Stromal cell of bone marrow (primary cell): Measurements from ENCODE around the gene NAIF1.
"Not testable (repeated sequence)": the region's sequence is repeated elsewhere in the genome, so short reads cannot be mapped to it uniquely, and the experiment has no call there.

ENCODE experiments used
- DNase-seq: peaks from one replicate; pipeline ENCODE4 v3.0.0-alpha.2; 2012; ENCODE audit warnings: low read depth

Gene NAIF1

DNA sequence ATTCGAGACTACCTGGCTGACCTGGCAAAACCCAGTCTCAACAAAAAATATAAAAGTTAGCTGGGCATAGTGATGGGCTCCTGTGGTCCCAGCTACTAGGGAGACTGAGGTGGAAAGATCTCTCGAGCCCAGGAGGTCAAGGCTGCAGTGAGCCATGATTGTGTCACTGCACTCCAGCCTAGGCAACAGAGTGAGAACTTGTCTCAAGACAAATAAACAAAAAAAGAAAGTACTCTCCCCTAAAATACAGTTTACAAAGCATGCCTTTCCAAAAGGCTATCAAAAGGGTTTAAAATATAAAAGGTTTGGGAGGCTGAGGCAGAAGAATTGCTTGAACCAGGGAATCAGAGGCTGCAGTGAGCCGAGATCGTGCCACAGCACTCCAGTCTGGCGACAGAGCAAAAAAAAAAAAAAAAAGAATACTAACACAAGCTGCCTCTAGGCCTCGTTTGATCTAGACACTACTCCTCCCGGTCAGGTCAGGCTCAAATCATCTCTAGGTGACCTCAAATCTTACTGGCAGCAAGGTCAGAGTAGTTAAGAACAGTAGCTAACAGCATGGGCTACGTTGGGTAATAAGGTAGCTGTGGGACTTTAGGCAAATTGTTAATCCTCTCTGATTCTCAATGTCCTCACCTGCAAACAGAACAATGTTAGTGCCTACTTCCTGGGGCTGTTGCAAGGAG, 9.3 kb downstream of the NAIF1 start:
- DNase-seq, result no peak

DNA sequence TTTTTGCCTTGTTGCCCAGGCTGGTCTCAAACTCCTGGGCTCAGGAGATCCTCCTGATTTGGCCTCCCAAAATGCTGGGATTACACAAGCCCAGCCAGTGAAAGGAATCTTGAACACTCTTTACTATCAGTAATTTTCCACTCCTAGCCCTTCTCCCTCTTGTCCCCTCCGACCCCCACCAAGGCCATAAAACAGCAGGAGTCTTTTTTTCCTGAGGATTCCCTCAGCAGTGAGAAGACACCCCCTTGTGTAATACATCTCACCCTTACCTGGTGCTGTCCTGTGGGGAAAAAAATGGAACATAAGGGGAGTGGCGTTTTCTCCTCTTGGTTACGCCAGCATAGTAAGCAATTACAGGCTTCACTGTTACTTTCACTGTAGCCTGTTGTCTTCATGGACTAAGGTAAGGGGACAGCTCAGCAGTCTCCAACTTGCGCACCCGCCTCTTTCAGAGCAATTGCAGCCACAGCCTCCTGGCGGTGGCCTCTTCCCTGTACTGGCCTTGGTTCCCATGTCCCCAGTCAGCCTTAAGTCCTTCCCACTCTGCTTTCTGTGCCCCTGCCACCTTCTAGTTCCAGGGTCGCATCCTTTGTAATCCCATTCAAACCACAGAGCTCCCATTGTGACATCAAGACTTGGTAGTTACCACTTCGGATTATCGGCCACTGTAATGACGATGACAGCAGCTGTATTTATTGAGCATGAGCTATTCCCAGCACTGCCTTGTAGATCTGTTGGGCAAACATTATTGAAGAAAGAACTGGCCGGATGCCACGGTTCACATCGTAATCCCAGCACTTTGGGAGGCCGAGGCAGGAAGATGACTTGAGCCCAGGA, 10.0 kb downstream of the NAIF1 start:
- no peak for DNase-seq

DNA sequence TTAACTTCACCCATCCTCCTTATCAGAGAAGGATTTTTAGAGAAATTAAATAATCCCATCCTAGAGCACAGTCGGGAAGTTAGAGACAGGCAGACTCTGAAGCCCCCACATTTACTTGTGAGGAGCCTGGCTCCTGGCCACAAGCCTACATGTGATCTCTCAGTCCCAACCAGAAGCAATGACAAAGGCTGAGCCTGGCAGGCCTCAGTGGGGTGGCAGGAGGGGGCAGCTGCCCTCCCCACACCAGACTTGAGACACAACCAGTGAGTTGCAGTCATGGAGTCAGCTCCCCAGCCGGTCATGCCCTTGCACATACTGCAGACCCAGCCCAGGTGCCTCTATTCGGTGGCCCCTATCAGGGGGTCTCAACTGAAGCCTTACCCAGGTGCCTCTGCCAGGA, 11.0 kb downstream of the NAIF1 start:
- no peak for DNase-seq

DNA sequence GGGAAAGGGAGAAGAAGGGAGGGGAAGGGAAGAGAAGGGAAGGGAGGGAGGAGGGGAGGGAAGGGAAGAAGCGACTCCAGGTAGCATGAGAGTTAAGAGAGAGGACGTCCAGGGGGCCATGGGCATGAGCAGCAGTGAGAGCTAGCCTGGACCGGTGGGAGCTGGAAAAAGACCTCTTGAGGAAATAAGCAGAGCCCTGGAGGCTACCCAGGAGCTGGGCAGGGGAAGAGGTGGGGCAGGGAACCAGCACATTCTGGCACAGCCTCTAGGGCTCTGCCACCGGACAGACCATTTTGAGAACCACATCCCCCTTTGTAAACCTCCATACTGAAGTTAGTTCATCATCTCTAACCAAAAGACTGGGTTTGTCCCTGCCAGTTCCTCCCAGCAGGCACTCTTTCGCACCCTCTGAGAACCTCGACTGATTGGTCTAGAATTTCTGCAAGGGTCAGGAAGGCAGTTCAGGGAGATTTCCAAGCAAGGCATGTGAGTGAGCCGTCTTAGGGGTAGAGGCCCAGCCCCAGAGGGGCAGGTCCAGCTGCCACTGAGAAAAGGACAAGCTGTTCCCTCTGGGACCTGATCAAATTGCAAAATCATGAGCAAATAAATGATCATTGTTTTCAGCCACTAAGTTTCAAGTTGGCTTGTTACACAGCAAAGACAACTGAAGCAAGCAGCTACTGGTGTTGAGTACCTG, 11.6 kb downstream of the NAIF1 start:
- no peak for DNase-seq

DNA sequence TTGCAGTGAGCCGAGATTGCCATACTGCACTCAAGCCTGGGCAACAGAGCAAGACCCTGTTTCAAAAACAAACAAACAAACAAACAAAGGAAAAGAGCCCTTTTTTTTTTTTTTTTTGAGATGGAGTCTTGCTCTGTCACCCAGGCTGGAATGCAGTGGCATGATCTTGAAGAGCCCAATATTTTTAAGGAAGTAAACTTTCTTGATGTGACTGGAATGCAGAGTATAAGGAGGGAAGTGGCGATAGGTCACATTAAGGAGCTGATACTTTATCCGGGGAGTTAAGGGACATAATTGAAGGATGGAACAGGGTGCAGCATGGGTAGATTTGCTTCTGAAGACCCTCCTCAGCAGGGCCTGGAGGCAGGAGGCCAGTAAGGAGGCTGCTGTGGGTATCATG, 13.0 kb downstream of the NAIF1 start:
- no peak for DNase-seq

DNA sequence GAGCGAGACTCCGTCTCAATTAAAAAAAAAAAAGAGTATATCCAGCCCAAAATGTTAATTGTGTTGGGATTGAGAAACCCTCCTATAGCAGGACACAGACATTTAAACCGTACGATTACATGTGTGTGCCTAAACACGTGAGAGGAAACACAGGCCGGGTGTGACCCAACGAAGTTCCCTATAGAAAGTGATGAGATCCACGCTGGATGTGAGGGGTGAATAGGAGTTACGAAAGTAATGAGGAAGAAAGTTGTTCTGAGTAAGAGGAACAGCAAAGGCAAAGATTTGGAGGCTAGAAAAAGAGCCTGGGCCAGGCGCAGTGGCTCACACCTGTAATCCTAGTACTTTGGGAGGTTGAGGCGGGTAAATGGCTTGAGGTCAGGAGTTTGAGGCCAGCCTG, 13.6 kb downstream of the NAIF1 start:
- no peak for DNase-seq

DNA sequence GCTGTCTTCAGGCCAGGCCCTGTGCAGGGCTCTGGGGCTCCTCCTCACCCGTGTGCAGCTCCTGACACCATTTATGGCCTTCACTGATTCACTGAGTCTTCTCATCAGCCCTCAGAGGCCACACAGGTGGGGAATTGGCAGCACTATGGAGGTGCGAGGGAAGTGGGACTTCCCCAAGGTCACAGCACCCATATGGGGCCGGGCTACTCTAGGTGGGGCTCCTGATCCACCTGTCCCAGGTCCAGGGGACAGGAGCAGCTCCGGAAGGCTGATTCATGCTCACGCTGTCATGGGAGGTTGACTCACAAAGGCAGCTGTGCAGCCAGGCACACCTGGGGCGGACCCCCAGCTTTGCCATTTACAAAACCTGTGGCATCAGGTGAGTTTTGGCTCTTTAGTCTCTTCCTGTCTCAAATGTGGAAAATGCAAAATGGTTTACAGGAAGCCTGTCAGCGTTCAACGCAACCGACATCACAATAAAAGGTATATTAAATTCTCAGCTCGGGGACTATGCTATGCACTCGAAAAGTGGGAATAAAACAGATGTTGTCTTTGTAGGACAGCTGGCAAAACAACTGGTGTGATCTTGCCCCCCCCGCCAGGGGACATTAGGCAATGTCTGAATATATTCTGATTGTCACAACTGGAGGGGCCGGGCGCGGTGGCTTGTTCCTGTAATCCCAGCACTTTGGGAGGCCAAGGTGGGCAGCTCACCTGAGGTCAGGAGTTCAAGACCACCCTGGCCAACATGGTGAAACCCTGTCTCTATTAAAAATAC, 15.0 kb downstream of the NAIF1 start:
- no peak for DNase-seq

DNA sequence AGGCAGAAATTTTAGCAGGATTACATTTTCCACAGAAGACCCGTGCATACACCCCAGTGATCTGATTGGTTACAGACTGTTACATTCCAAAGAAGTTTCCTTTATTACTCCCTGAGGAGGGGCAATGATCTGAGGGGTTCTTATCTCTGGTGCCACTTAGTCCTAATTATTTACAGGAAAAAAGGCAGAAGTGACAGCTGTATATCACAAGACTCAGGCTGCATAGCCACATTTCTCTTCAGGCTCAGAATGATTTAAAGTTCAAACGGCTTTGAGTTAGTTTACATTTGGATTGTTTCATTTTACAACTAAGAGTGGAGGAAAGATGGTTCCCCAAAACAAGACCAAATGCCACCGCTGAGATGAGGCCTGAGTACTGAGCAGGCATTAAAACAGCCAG, 17.3 kb downstream of the NAIF1 start:
- no peak for DNase-seq

DNA sequence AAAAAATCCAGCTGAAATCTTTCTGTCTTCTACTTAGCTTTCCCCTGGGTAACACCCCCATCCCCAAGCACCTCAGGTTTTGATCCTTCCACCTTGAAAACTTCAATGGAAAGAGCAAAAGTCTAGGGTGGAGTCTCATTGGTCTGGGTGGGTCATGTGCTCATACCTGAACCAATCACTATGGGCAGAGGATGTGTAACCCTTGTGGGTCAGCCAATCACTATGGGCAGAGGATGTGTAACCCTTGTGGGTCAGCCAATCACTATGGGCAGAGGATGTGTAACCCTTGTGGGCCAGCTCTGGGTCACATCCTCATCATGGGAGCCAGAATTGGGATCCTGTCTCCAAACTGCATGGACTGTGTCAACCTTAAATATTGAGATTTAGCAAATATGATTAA, 18.5 kb downstream of the NAIF1 start:
- DNase-seq, result no peak

DNA sequence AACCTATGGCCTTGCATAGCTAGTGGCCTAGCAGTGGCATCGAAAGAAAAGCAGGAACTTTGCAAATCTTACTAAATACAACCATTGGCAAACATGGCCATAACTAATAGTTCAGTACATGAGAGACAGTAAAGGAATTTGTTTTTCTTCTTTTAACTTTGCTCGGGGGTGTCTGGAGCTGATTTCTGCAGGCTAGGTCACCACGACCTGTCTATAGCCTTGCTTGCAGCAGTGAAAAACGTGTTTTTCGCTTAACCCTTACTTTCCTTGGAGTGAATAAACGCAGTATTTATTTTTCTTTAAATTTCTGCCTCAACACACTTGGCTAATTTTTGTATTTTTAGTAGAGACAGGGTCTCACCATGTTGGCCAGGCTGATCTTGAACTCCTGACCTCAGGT, 19.9 kb downstream of the NAIF1 start:
- no peak for DNase-seq

DNA sequence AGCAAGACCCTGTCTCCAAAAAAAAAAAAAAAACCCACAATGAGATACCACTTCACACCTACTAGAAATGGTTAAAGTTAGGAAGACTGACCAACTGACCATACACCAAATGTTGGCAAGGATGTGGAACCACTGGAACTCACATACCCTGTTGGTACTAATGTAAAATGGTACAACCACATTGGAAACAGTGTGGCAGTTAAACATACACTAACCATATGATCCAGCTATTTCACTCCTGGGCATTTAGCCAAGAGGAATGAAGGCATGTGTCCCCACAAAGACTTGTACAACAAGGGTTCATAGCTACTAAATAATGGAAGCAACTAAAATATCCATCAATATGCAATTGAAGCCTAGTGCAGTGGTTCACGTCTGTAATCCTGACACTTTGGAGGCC, 21.3 kb downstream of the NAIF1 start:
- DNase-seq, result no peak

DNA sequence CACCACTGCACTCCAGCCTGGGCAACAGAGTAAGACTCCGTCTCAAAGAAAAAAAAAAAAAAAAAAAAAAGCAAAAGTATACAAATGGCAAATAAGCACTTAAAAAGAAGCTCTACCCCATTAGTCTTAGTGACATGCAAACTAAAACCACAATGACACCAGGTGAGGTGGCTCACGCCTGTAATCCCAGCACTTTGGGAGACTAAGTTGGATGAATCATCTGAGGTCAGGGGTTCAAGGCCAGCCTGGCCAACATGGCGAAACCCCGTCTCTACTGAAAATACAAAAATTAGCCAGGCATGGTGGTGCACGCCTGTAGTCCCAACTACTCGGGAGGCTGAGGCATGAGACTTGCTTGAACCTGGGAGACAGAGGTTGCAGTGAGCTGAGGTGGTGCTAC, 21.7 kb downstream of the NAIF1 start:
- not testable (repeated sequence) for DNase-seq

DNA sequence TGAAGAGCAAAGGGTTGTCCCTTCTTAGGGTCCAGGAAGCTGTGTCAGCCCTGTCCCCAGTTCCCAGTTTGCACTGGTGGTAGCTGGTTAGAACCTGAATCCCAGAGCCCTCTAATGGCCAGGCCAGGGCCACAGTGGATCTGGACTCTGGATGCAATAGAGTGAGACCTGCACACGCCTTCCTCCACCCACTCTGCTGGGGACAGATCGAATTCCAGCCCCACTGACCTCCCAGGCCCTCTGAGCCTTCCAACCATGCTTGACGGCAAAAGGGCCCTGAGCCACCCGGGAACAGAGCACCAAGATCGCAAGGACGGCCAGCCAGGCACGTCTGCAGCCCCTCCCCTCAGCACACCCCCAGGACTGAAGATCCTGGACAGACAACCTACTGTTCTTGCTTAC, 23.7 kb downstream of the NAIF1 start:
- DNase-seq, result no peak

DNA sequence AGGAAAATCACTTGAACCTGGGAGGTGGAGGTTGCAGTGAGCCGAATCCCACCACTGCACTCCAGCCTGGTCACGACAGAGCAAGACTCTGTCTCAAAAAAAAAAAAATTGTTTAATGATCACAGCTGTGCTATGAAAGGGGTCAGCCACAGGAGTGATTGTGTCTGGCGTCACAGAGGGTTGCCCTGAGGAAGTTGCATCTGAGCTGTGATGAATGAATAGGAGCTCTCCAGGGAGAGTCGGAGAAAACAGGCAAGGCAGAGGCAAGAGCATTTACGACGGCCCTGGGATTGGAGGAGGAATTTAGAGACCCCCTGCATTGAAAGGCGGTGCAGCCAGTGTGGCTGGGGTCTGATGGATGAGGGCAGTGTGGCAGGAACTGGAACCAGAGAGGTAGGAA, 25.1 kb downstream of the NAIF1 start:
- no peak for DNase-seq

DNA sequence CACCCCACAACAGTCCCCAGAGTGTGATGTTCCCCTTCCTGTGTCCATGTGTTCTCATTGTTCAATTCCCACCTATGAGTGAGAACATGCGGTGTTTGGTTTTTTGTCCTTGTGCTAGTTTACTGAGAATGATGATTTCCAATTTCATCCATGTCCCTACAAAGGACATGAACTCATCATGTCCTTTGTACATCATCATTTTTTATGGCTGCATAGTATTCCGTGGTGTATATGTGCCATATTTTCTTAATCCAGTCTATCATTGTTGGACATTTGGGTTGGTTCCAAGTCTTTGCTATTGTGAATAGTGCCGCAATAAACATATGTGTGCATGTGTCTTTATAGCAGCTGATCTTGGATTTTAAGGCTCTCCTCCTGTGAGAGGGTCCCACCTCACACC, 26.3 kb downstream of the NAIF1 start:
- DNase-seq, result not testable (repeated sequence)

DNA sequence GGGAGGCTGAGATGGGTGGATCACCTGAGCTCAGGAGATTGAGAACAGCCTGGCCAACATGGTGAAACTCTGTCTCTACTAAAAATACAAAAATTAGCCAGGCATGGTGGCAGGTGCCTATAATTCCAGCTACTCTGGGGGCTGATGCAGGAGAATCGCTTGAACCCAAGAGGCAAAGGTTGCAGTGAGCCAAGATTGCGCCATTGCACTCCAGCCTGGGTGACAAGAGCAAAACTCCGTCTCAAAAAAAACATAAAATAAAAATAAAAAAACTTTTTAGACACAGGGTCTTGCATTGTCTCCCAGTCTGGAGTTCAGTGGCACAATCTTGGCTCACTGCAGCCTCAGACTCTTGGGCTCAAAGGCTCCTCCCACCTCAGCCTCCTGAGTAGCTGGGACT, 30.6 kb downstream of the NAIF1 start:
- not testable (repeated sequence) for DNase-seq

DNA sequence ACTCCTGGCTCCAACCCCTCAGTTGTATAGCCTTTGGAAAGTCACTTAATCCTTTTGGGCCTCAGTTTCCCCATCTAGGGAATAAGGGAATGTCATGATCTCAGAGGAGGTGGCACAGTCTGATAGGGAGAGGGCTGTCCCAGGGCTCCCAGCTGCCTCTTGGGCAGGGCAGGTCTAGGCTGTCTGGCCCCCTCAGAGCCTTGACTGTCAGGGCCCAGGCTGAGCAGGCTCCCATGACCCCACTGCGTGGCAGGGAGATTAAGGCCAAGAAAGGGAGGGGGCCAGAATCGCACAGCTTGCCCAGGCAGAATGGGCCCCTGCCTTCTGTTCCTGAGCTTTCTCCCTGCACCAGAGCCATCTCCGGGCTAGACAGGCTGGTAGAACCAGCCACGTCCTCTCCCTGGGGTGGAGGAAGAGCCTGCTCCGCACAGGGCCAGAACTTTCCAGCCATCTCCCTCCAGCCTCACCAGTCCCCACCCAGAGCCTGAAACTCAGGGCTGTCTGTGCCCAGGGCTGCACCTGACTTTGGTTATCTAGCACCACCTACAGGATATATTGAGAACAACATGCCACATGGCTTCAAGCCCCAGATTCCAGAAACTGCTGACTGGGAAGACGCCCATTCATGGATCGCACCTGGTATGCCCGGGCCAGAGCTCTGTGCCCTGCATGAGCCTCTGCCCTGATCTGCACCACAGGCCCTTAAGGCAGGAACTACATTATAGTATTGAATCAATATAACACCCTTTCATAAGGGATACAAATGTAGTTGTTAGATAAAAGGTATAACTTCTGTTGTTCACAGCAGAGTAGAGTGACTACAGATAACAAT, 32.1 kb downstream of the NAIF1 start:
- DNase-seq, result peak; percentile 57

DNA sequence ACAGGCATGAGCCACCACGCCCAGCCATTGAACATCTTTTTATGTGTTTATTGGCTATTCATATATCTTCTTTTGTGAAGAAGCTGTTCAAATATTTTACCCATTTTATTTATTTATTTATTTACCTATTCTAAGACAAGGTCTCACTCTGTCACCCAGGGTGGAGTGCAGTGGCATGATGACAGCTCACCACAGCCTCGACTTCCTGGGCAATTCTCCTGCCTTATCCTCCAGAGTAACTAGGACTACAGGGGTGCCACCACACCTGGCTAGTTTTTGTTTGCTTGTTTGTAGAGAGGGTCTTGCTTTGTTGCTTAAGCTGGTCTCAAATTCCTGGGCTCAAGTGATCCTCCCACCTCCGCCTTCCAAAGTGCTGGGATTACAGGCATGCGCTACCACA, 33.5 kb downstream of the NAIF1 start:
- no peak for DNase-seq

DNA sequence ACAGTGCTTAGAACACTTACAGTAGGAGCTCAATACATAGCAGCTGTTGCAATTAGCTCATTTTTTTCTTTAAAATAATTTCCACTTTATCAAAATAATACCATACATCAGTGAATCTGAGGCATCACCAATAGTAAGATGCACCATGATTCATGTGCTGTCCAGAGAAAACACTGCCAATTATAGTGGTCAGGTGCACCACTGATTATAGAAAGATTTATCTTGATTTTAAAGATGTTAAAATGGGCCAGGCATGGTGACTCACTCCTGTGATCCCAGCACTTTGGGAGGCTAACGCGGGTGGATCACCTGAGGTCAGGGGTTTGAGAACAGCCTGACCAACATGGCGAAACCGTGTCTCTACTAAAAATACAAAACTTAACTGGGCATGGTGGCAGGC, 39.4 kb downstream of the NAIF1 start:
- no peak for DNase-seq

DNA sequence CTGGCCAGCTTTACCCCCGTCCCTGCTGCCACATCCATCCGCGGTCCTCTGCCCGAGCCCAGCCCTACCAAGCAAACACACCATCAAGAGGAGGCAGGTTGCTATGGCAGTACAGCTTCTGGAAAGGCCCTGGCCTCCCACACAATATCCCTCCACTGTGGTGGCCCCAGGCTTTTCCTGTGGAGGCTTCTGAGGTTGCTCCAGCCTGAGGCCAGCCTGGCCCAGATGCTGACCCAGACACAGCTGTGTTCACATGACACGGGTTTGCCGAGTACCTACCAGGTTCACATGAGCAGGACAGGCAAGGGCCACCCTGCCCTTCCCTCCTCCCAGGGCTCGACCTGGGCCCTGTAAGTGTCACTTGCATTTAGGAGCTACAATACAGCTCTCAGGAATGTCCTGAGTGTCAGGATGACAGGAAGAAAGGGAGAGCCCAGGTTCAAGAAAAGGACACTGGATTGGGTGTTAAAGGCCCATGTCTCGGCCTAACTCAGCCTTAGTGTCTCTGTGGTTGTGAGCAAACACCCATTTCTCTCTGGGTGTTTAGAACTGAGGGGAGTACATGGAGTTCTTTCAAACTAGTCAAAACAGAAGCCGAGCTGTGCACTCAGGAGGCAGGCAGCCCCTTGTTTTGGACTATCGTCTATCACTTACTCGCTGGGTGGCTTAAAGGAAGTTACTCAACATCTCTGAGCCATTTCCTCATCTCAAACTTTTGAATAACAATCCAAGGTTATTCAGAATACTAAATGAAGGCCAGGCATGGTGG, 40.2 kb downstream of the NAIF1 start:
- no peak for DNase-seq
